Memory B cell (primary cell): Measurements from ENCODE around the gene JOSD1.

Source experiments
- ATAC-seq: fragments of 150-1000 bp; cut with Tn5 transposase; 2 replicates; pipeline ENCODE4 v1.10.0; 2021; ENCODE audit warnings: low read depth, mild to moderate bottlenecking, moderate library complexity
- DNase-seq, 2 donors: peaks; one replicate each; pipeline ENCODE4 v3.0.0; 2022; ENCODE audit warnings: low spot score in 2 of 2
- H3K27ac Mint-ChIP-seq: one replicate; pipeline ENCODE4 v1.8.0; 2022; ENCODE audit warnings: mild to moderate bottlenecking, moderate library complexity, mixed read lengths
- H3K27me3 Mint-ChIP-seq: one replicate; pipeline ENCODE4 v1.8.0; 2022; ENCODE audit warnings: mixed read lengths
- H3K36me3 Mint-ChIP-seq: one replicate; pipeline ENCODE4 v1.8.0; 2022; ENCODE audit warnings: mild to moderate bottlenecking, mixed read lengths
- H3K4me1 Mint-ChIP-seq: one replicate; pipeline ENCODE4 v1.8.0; 2022; ENCODE audit warnings: mixed read lengths
- H3K4me3 Mint-ChIP-seq: one replicate; pipeline ENCODE4 v1.8.0; 2022; ENCODE audit warnings: mild to moderate bottlenecking, moderate library complexity, mixed read lengths
- H3K9me3 Mint-ChIP-seq: one replicate; pipeline ENCODE4 v1.8.0; 2022; ENCODE audit warnings: mixed read lengths

The JOSD1 gene

GRCh38 chr22:38727530-38728451, 27.0 kb upstream of the JOSD1 start:
- Mint-ChIP-seq H3K4me1 (peaks cover 11% of the 10 kb centered on the region), H3K27ac (peak overlapping the region; percentile 17), H3K9me3 (no peaks in the 10 kb centered on the region), H3K4me3 (no peak overlapping the region), H3K27me3 (no peaks in the 10 kb centered on the region), H3K36me3 (peaks cover 33% of the 10 kb centered on the region)
- DNase-seq (no peak), ATAC-seq (no peak)

DNA sequence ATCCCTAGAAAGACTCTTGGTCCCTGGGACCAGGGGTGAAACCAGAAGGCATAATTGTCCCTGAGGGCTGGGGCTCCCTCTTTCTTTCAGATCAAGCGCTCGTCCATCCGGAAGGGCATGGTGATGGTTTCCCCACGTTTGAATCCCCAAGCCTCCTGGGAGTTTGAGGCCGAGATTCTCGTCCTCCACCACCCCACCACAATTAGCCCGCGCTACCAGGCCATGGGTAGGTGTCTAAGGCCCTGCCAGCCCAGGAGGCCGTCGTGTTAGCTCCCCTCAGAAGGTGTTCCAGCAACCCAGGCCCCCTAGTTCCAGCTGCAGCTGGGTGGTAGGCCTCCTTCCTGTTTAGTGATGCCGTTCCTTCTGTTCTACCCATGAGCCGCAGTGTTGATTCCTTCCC, 26.4 kb upstream of the JOSD1 start:
- Mint-ChIP-seq H3K27ac (peak overlapping the region; percentile 11), H3K4me1 (peaks cover 11% of the 10 kb centered on the region), H3K36me3 (peaks cover 34% of the 10 kb centered on the region), H3K4me3 (no peak overlapping the region), H3K27me3 (no peaks in the 10 kb centered on the region), H3K9me3 (no peaks in the 10 kb centered on the region)
- ATAC-seq (no peak), DNase-seq (no peak)

DNA sequence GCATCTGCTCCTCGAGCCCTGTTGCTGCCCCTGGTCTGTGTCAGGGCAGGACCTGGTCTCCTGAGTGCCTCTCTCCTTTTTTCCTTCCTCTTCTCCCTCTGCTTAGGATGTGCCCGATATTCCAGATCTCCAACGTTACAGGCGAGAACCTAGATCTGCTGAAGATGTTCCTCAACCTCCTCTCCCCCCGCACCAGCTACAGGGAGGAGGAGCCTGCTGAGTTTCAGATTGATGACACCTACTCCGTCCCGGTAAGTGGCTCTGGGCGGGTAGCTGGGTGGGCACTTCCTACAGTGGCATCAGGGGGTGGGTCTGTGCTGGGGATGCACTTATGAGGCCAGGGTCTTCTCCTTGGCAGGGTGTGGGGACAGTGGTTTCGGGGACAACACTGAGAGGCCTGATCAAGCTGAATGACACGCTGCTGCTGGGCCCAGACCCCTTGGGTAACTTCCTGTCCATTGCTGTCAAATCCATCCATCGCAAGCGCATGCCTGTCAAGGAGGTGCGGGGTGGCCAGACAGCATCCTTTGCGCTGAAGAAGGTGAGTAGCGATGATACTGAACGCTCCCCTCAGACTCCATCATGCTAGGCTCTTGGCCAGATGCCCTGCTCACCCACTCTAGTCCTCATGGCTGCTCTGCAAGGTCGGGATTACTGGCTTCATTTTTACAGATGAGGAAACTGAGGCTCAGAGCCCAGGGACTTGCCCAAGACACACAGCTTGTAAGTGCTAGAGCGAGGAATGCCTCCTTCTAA, 25.3 kb upstream of the JOSD1 start:
- H3K27me3 Mint-ChIP-seq, result no peaks in the 10 kb centered on the region

GRCh38 chr22:38724926-38725571, 24.3 kb upstream of the JOSD1 start:
- peaks cover 30% of the 10 kb centered on the region for H3K36me3 Mint-ChIP-seq
- H3K4me3 Mint-ChIP-seq, result peak overlapping the region; percentile 30
- peaks cover 12% of the 10 kb centered on the region for H3K4me1 Mint-ChIP-seq
- peak overlapping the region; percentile 67 for H3K27ac Mint-ChIP-seq
- DNase-seq, result no peak
- H3K27me3 Mint-ChIP-seq, result no peaks in the 10 kb centered on the region
- ATAC-seq, result peak; percentile 86
- H3K9me3 Mint-ChIP-seq, result no peaks in the 10 kb centered on the region

More for the DNA sequence above, 25.3 kb upstream of the JOSD1 start:
- no peak overlapping the region for H3K27ac Mint-ChIP-seq
- H3K4me3 Mint-ChIP-seq, result no peak overlapping the region
- DNase-seq, result no peak
- no peak for ATAC-seq
- H3K36me3 Mint-ChIP-seq, result peaks cover 37% of the 10 kb centered on the region
- H3K4me1 Mint-ChIP-seq, result peaks cover 14% of the 10 kb centered on the region
- no peaks in the 10 kb centered on the region for H3K9me3 Mint-ChIP-seq

- no peak for DNase-seq
- peaks cover 29% of the 10 kb centered on the region for H3K36me3 Mint-ChIP-seq
- no peak overlapping the region for H3K27ac Mint-ChIP-seq
- no peak overlapping the region for H3K4me3 Mint-ChIP-seq
- H3K27me3 Mint-ChIP-seq, result no peaks in the 10 kb centered on the region
- no peak for ATAC-seq
- no peaks in the 10 kb centered on the region for H3K9me3 Mint-ChIP-seq
- peaks cover 11% of the 10 kb centered on the region for H3K4me1 Mint-ChIP-seq
Observed at GRCh38 chr22:38724176-38724575, 23.4 kb upstream of the JOSD1 start.

- peaks cover 36% of the 10 kb centered on the region for H3K36me3 Mint-ChIP-seq
- H3K4me3 Mint-ChIP-seq, result no peak overlapping the region
- H3K27ac Mint-ChIP-seq, result no peak overlapping the region
- H3K4me1 Mint-ChIP-seq, result peaks cover 14% of the 10 kb centered on the region
- ATAC-seq, result no peak
- H3K9me3 Mint-ChIP-seq, result no peaks in the 10 kb centered on the region
- DNase-seq, result no peak
- no peaks in the 10 kb centered on the region for H3K27me3 Mint-ChIP-seq
Observed at GRCh38 chr22:38721551-38721950, 20.8 kb upstream of the JOSD1 start.

- DNase-seq (no peak), ATAC-seq (no peak)
- H3K9me3 Mint-ChIP-seq, result no peaks in the 10 kb centered on the region
- H3K27ac Mint-ChIP-seq, result no peak overlapping the region
- no peaks in the 10 kb centered on the region for H3K27me3 Mint-ChIP-seq
- H3K4me3 Mint-ChIP-seq, result no peak overlapping the region
- H3K36me3 Mint-ChIP-seq, result peaks cover 37% of the 10 kb centered on the region
- H3K4me1 Mint-ChIP-seq, result peaks cover 13% of the 10 kb centered on the region
Observed at GRCh38 chr22:38720350-38720749, 19.6 kb upstream of the JOSD1 start.

- peaks cover 32% of the 10 kb centered on the region for H3K36me3 Mint-ChIP-seq
Observed at GRCh38 chr22:38719196-38719595, 18.5 kb upstream of the JOSD1 start.

GRCh38 chr22:38718414-38718813, 17.7 kb upstream of the JOSD1 start:
- Mint-ChIP-seq H3K4me1 (peaks cover 23% of the 10 kb centered on the region), H3K27ac (peak overlapping the region; percentile 57), H3K27me3 (no peaks in the 10 kb centered on the region), H3K36me3 (peaks cover 29% of the 10 kb centered on the region), H3K4me3 (no peak overlapping the region), H3K9me3 (no peaks in the 10 kb centered on the region)
- DNase-seq (no peak), ATAC-seq (no peak)

More at GRCh38 chr22:38719196-38719595, 18.5 kb upstream of the JOSD1 start:
- ATAC-seq, result no peak
- Mint-ChIP-seq H3K27ac (no peak overlapping the region), H3K9me3 (no peaks in the 10 kb centered on the region), H3K4me1 (peaks cover 17% of the 10 kb centered on the region), H3K4me3 (no peak overlapping the region), H3K27me3 (no peaks in the 10 kb centered on the region)
- DNase-seq, result no peak

DNA sequence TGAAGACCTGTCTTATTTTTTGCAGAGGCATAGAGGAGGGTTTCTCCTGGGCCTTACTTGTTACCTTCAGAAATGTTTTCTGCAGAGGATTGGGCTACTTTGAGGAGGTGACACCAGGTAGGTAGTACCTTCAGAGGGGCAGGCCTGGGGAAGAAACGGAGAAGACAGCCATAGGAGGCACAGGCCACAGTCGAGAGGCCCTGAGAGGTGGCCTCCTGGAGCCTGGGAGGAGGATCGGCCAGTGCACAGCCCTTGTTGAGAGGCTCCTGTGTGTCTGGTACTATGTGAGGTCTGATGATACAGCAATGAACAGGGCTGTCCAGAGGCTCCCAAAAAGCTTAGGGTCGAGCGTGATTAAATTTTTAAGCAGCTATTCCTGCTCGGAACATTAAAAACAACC, 16.5 kb upstream of the JOSD1 start:
- no peak overlapping the region for H3K4me3 Mint-ChIP-seq
- DNase-seq (no peak), ATAC-seq (no peak)
- peaks cover 31% of the 10 kb centered on the region for H3K4me1 Mint-ChIP-seq
- H3K27me3 Mint-ChIP-seq, result no peaks in the 10 kb centered on the region
- H3K9me3 Mint-ChIP-seq, result no peaks in the 10 kb centered on the region
- H3K36me3 Mint-ChIP-seq, result peaks cover 30% of the 10 kb centered on the region
- H3K27ac Mint-ChIP-seq, result peak overlapping the region; percentile 65

- Mint-ChIP-seq H3K4me1 (peaks cover 34% of the 10 kb centered on the region), H3K4me3 (no peak overlapping the region), H3K27ac (peak overlapping the region; percentile 65), H3K9me3 (no peaks in the 10 kb centered on the region), H3K27me3 (no peaks in the 10 kb centered on the region), H3K36me3 (peaks cover 33% of the 10 kb centered on the region)
- ATAC-seq (no peak), DNase-seq (no peak)
Observed at GRCh38 chr22:38716826-38717225, 16.1 kb upstream of the JOSD1 start.

DNA sequence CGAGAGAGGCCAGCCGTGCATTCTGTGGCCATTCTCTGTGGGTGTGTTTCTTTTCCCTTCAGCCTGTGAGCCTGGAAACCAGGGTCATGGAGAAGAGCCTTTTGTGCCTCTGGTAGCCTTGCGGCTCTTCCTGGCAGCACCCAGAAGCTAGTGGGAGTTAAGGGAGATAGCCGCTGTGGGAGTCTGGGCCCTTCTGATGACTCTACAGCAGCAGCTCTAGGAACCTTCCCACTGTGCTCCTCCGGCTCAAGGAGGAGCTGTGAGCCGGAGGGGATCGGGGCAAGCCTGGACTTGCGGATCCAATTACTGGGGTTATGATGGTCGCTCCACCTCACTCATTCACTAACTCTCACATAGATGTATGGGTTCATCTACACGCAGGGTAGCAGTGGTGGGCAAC, 15.5 kb upstream of the JOSD1 start:
- Mint-ChIP-seq H3K9me3 (no peaks in the 10 kb centered on the region), H3K4me1 (peaks cover 31% of the 10 kb centered on the region), H3K4me3 (no peak overlapping the region), H3K36me3 (peaks cover 29% of the 10 kb centered on the region), H3K27ac (no peak overlapping the region), H3K27me3 (no peaks in the 10 kb centered on the region)
- no peak for ATAC-seq
- DNase-seq, result no peak

- ATAC-seq (no peak), DNase-seq (no peak)
- Mint-ChIP-seq H3K27me3 (no peaks in the 10 kb centered on the region), H3K36me3 (peaks cover 31% of the 10 kb centered on the region), H3K4me1 (peaks cover 34% of the 10 kb centered on the region), H3K4me3 (no peak overlapping the region), H3K27ac (no peak overlapping the region), H3K9me3 (no peaks in the 10 kb centered on the region)
Observed at GRCh38 chr22:38715852-38716251, 15.1 kb upstream of the JOSD1 start.

- H3K4me3 Mint-ChIP-seq, result no peak overlapping the region
- H3K9me3 Mint-ChIP-seq, result no peaks in the 10 kb centered on the region
- H3K36me3 Mint-ChIP-seq, result peaks cover 33% of the 10 kb centered on the region
- DNase-seq, result no peak
- ATAC-seq, result no peak
- H3K27me3 Mint-ChIP-seq, result no peaks in the 10 kb centered on the region
- H3K27ac Mint-ChIP-seq, result peak overlapping the region; percentile 4
- H3K4me1 Mint-ChIP-seq, result peaks cover 37% of the 10 kb centered on the region
Observed at GRCh38 chr22:38715176-38715764, 14.5 kb upstream of the JOSD1 start.
